Measurements from ENCODE around the gene TAB2. TPM values are rescaled to one million over a fixed set of nuclear protein-coding genes. Genes with fewer than 3 reads are reported as not detected.
A peak's percentile ranks its signal among the peaks of the same experiment; 100 is the strongest.

Gene TAB2
- polyA plus RNA-seq, 3 donors = 3.1 to 32.0 (median 6.0) TPM

GRCh38 chr6:149343501-149343900 lies 26.0 kb downstream of the TAB2 start:
- peaks cover 42% of the 10 kb centered on the region for H3K4me1 Mint-ChIP-seq

DNA sequence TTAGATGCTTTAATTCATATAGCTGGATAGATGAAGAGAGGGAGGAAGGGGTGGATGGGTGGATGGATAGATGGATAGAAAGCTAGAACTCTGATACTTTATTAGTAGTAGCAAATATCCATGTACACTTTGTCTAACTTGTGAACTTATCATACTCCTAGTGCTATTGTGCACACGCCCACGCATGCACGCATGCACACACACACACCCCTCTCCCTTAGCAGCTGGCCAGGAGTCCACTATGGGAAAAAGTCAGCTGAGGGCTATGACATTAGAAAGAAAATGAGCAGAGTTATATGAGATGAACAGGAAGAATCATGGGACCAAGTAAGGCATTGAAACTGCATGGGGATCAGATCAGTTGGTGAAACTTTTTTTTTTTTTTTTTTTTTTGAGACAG lies 28.6 kb downstream of the TAB2 start:
- intact Hi-C loops (cut with micrococcal nuclease) = no loop called here
- no peak overlapping the region for H3K4me3 Mint-ChIP-seq
- Histone ChIP-seq H3K27me3 (ENCODE audit: control insufficient read depth in 2 of 2, insufficient read depth in 2 of 2, low read length in 2 of 2) (no peaks in the 10 kb centered on the region), H3K79me2 (ENCODE audit: insufficient read depth, low read length) (peaks cover 100% of the 10 kb centered on the region), H3K9ac (ENCODE audit: insufficient read depth, low read length, poor library complexity, severe bottlenecking) (no peak overlapping the region), H3K36me3 (replicated peaks in 1 of 2; ENCODE audit: control insufficient read depth in 1 of 2, insufficient read depth in 2 of 2, low read length in 2 of 2) (peaks cover 6 to 30% of the 10 kb centered on the region in 2 donors), H3K9me3 (replicated peaks in 1 of 2; ENCODE audit: control insufficient read depth in 1 of 2, insufficient read depth in 1 of 2, low read length in 2 of 2) (no peaks in the 10 kb centered on the region), H3K27ac (ENCODE audit: low read depth in 1 of 2, low read length in 2 of 2) (peak overlapping the region in 1 of 2 donors; percentile 3), H2AFZ (ENCODE audit: insufficient read depth, low read depth, low read length, poor library complexity, severe bottlenecking) (no peak overlapping the region), H3K4me3 (replicated peaks in 1 of 3; ENCODE audit: low read depth in 2 of 3, low read length in 3 of 3) (no peak overlapping the region), H3K4me1 (ENCODE audit: control insufficient read depth in 1 of 2, insufficient read depth in 2 of 2, low read length in 2 of 2) (peaks cover 32 to 37% of the 10 kb centered on the region in 2 donors), H4K20me1 (ENCODE audit: insufficient read depth, low read length) (peaks cover 100% of the 10 kb centered on the region), H3K4me2 (replicated peaks; ENCODE audit: extremely low read depth, low read length, poor library complexity, severe bottlenecking) (no peak overlapping the region)
- DNase-seq = no peak
- H3K4me1 Mint-ChIP-seq = peaks cover 48% of the 10 kb centered on the region
- H3K27me3 Mint-ChIP-seq (ENCODE audit: low read depth in 3 of 3) = no peaks in the 10 kb centered on the region
- peak overlapping the region in 1 of 7 donors; percentile 43 for H3K27ac Mint-ChIP-seq
- WGBS (ENCODE audit: insufficient coverage) = no CpG with 5 or more reads among the region's 3 CpGs
- no peaks in the 10 kb centered on the region for H3K9me3 Mint-ChIP-seq
- peaks cover 16 to 24% of the 10 kb centered on the region in 2 donors for H3K36me3 Mint-ChIP-seq
- TF ChIP-seq, protein P1, sequence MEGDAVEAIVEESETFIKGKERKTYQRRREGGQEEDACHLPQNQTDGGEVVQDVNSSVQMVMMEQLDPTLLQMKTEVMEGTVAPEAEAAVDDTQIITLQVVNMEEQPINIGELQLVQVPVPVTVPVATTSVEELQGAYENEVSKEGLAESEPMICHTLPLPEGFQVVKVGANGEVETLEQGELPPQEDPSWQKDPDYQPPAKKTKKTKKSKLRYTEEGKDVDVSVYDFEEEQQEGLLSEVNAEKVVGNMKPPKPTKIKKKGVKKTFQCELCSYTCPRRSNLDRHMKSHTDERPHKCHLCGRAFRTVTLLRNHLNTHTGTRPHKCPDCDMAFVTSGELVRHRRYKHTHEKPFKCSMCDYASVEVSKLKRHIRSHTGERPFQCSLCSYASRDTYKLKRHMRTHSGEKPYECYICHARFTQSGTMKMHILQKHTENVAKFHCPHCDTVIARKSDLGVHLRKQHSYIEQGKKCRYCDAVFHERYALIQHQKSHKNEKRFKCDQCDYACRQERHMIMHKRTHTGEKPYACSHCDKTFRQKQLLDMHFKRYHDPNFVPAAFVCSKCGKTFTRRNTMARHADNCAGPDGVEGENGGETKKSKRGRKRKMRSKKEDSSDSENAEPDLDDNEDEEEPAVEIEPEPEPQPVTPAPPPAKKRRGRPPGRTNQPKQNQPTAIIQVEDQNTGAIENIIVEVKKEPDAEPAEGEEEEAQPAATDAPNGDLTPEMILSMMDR (IDR thresholded peaks at IDR 0.05) = no peak

More at GRCh38 chr6:149343501-149343900, 26.0 kb downstream of the TAB2 start:
- DNase-seq = peak; percentile 22 to 52 (median 47)
- Histone ChIP-seq H2AFZ (ENCODE audit: insufficient read depth, low read depth, low read length, poor library complexity, severe bottlenecking) (no peak overlapping the region), H3K27ac (ENCODE audit: low read depth in 1 of 2, low read length in 2 of 2) (peak overlapping the region; percentile 35 to 80), H3K9me3 (replicated peaks in 1 of 2; ENCODE audit: control insufficient read depth in 1 of 2, insufficient read depth in 1 of 2, low read length in 2 of 2) (no peaks in the 10 kb centered on the region), H3K9ac (ENCODE audit: insufficient read depth, low read length, poor library complexity, severe bottlenecking) (no peak overlapping the region), H3K36me3 (replicated peaks in 1 of 2; ENCODE audit: control insufficient read depth in 1 of 2, insufficient read depth in 2 of 2, low read length in 2 of 2) (peaks cover 6 to 29% of the 10 kb centered on the region in 2 donors), H3K27me3 (ENCODE audit: control insufficient read depth in 2 of 2, insufficient read depth in 2 of 2, low read length in 2 of 2) (no peaks in the 10 kb centered on the region), H3K79me2 (ENCODE audit: insufficient read depth, low read length) (peaks cover 100% of the 10 kb centered on the region), H4K20me1 (ENCODE audit: insufficient read depth, low read length) (peaks cover 100% of the 10 kb centered on the region), H3K4me3 (replicated peaks in 1 of 3; ENCODE audit: low read depth in 2 of 3, low read length in 3 of 3) (peak overlapping the region in 1 of 3 experiments; percentile 28), H3K4me2 (replicated peaks; ENCODE audit: extremely low read depth, low read length, poor library complexity, severe bottlenecking) (peak overlapping the region; percentile 52), H3K4me1 (ENCODE audit: control insufficient read depth in 1 of 2, insufficient read depth in 2 of 2, low read length in 2 of 2) (peaks cover 32 to 42% of the 10 kb centered on the region in 2 donors)
- Mint-ChIP-seq H3K27me3 (ENCODE audit: low read depth in 3 of 3) (no peaks in the 10 kb centered on the region), H3K4me3 (peak overlapping the region; percentile 34 to 55), H3K9me3 (no peaks in the 10 kb centered on the region), H3K36me3 (peaks cover 17 to 22% of the 10 kb centered on the region in 2 donors), H3K27ac (peak overlapping the region; percentile 78 to 92 (median 88))
- TF ChIP-seq, protein P1 (IDR thresholded peaks at IDR 0.05) = no peak
- WGBS (ENCODE audit: insufficient coverage) = no CpG with 5 or more reads among the region's 1 CpG
- intact Hi-C loops (cut with micrococcal nuclease) = no loop called here
